ENCODE measurements around the gene FAM171A1.

- TF ChIP-seq CTCF (IDR thresholded peaks at IDR 0.05; ENCODE audit: low read length), result no peak
- TF ChIP-seq EZH2 (IDR thresholded peaks at IDR 0.05; ENCODE audit: borderline replicate concordance, low read length), result no peak
Observed at GRCh38 chr10:15316871-15317464, 54.1 kb downstream of the FAM171A1 start.

Data from OCI-LY1 (cell line).